Measurements from ENCODE around the gene RPS16. TPM values are rescaled to one million over a fixed set of nuclear protein-coding genes. Genes with fewer than 3 reads are reported as not detected.
A peak's percentile ranks its signal among the peaks of the same experiment; 100 is the strongest.

The RPS16 gene
- total and polyA plus RNA-seq, 2 of the 13 experiments (the other 11 are each of a cell fraction or from before 2014, with no cell fraction given): 488 to 2,583 TPM

DNA sequence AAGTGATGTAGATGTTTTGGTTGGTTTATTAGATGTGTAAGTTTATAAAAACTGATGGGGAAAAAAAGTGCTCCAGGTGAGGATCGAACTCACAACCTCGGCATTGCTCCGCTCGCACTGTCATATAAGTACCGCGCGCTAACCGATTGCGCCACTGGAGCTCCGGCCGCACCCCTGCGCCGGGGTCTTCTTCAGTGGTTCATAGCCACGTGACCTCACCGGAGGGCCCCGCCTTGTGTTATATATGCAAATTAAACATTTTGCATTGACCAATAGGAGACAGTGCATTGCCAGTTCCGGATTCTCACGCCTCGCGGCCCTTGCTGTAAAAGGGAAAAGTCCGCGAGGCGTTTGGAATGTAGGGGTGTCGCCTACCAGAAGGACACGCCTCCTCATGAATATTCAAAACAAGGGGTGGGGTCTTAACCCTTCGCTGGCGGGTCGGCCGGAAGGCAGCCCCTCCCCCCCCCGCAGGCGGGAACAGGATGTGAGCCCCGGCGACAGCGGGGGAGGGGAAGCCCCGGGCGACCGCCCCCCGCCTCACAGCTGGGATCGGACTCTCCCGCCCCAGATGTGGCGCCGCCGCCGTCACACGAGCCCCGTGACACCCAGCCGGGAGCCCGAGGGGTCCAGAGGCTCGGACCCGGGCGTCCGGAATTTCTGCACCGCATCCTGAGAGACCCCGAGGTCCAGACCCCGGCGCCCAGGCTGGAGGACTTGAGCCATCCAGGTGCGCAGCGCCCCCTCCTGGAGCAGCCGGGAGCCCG, 23.5 kb downstream of the RPS16 start, which contains the start of gene PLEKHG2 (continued):
- TF ChIP-seq AKNA (CRISPR knock-in tag; IDR thresholded peaks at IDR 0.05; ENCODE audit: borderline replicate concordance) (no peak), ZNF556 (CRISPR knock-in tag; IDR thresholded peaks at IDR 0.05; ENCODE audit: borderline replicate concordance) (peak; percentile 52; the same call in 1 of the 2 replicates), ZNF18 (CRISPR knock-in tag; IDR thresholded peaks at IDR 0.05; ENCODE audit: insufficient replicate concordance) (peak; percentile 11), FLYWCH1 (CRISPR knock-in tag; IDR thresholded peaks at IDR 0.05) (no peak), ZNF17 (CRISPR knock-in tag; IDR thresholded peaks at IDR 0.05) (no peak), NR1H2 (CRISPR knock-in tag; IDR thresholded peaks at IDR 0.05; ENCODE audit: borderline replicate concordance, low read depth) (no peak), ZSCAN9 (CRISPR knock-in tag; IDR thresholded peaks at IDR 0.05; ENCODE audit: borderline replicate concordance) (no peak; the same call in 1 of the 2 replicates), ZNF44 (CRISPR knock-in tag; IDR thresholded peaks at IDR 0.05) (no peak), SUZ12 (IDR thresholded peaks at IDR 0.05; ENCODE audit: low read depth, low read length) (no peak), NRL (CRISPR knock-in tag; IDR thresholded peaks at IDR 0.05; ENCODE audit: borderline replicate concordance) (peak; percentile 60; the same call in 1 of the 2 replicates), ZNF761 (CRISPR knock-in tag; conservative IDR thresholded peaks at IDR 0.05) (no peak), ZNF557 (CRISPR knock-in tag; IDR thresholded peaks at IDR 0.05) (no peak), NR3C1 (CRISPR knock-in tag; IDR thresholded peaks at IDR 0.05) (no peak), ZNF253 (CRISPR knock-in tag; IDR thresholded peaks at IDR 0.05; ENCODE audit: borderline replicate concordance) (no peak), SP4 (CRISPR knock-in tag; IDR thresholded peaks at IDR 0.05) (peak; percentile 91)
- TF ChIP-seq, protein P1, sequence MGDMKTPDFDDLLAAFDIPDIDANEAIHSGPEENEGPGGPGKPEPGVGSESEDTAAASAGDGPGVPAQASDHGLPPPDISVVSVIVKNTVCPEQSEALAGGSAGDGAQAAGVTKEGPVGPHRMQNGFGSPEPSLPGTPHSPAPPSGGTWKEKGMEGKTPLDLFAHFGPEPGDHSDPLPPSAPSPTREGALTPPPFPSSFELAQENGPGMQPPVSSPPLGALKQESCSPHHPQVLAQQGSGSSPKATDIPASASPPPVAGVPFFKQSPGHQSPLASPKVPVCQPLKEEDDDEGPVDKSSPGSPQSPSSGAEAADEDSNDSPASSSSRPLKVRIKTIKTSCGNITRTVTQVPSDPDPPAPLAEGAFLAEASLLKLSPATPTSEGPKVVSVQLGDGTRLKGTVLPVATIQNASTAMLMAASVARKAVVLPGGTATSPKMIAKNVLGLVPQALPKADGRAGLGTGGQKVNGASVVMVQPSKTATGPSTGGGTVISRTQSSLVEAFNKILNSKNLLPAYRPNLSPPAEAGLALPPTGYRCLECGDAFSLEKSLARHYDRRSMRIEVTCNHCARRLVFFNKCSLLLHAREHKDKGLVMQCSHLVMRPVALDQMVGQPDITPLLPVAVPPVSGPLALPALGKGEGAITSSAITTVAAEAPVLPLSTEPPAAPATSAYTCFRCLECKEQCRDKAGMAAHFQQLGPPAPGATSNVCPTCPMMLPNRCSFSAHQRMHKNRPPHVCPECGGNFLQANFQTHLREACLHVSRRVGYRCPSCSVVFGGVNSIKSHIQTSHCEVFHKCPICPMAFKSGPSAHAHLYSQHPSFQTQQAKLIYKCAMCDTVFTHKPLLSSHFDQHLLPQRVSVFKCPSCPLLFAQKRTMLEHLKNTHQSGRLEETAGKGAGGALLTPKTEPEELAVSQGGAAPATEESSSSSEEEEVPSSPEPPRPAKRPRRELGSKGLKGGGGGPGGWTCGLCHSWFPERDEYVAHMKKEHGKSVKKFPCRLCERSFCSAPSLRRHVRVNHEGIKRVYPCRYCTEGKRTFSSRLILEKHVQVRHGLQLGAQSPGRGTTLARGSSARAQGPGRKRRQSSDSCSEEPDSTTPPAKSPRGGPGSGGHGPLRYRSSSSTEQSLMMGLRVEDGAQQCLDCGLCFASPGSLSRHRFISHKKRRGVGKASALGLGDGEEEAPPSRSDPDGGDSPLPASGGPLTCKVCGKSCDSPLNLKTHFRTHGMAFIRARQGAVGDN (CRISPR knock-in tag; IDR thresholded peaks at IDR 0.05): peak; percentile 77
- TF ChIP-seq, protein P2, sequence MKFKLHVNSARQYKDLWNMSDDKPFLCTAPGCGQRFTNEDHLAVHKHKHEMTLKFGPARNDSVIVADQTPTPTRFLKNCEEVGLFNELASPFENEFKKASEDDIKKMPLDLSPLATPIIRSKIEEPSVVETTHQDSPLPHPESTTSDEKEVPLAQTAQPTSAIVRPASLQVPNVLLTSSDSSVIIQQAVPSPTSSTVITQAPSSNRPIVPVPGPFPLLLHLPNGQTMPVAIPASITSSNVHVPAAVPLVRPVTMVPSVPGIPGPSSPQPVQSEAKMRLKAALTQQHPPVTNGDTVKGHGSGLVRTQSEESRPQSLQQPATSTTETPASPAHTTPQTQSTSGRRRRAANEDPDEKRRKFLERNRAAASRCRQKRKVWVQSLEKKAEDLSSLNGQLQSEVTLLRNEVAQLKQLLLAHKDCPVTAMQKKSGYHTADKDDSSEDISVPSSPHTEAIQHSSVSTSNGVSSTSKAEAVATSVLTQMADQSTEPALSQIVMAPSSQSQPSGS (CRISPR knock-in tag; IDR thresholded peaks at IDR 0.05): peak; percentile 90

Measured in HepG2 (cell line).